ENCODE measurements around the gene CARS1.

CARS1 gene

GRCh38 chr11:3058753-3059664, 1.8 kb upstream of the CARS1 start:
- no peak for DNase-seq

GRCh38 chr11:3056296-3057068, 741 bp downstream of the CARS1 start:
- DNase-seq: peak in 1 of 5 donors; percentile 30

GRCh38 chr11:3055891-3056290, 1.3 kb downstream of the CARS1 start:
- no peak for DNase-seq

- DNase-seq: no peak
These were observed 4.7 kb downstream of the CARS1 start for GRCh38 chr11:3052567-3052966.

GRCh38 chr11:3052109-3052479, 5.1 kb downstream of the CARS1 start:
- no peak for DNase-seq

GRCh38 chr11:3051196-3052108, 5.8 kb downstream of the CARS1 start:
- DNase-seq: no peak

GRCh38 chr11:3050386-3051195, 6.6 kb downstream of the CARS1 start:
- DNase-seq: no peak

GRCh38 chr11:3049430-3050243, 7.6 kb downstream of the CARS1 start:
- peak; percentile 50 to 87 (median 66) for DNase-seq

- no peak for DNase-seq
These were observed 9.6 kb downstream of the CARS1 start for GRCh38 chr11:3047637-3048036.

GRCh38 chr11:3046641-3047040, 10.6 kb downstream of the CARS1 start:
- no peak for DNase-seq

GRCh38 chr11:3046190-3046589, 11.0 kb downstream of the CARS1 start:
- no peak for DNase-seq

- no peak for DNase-seq
These were observed 12.3 kb downstream of the CARS1 start for GRCh38 chr11:3044915-3045314.

GRCh38 chr11:3044004-3044403, 13.2 kb downstream of the CARS1 start:
- no peak for DNase-seq

GRCh38 chr11:3043315-3043871, 13.8 kb downstream of the CARS1 start:
- DNase-seq: no peak

- no peak for DNase-seq
These were observed 14.5 kb downstream of the CARS1 start for GRCh38 chr11:3042496-3043314.

GRCh38 chr11:3041699-3042441, 15.4 kb downstream of the CARS1 start:
- DNase-seq: no peak

- no peak for DNase-seq
These were observed 16.3 kb downstream of the CARS1 start for GRCh38 chr11:3040881-3041280.

GRCh38 chr11:3037945-3038271, 19.3 kb downstream of the CARS1 start:
- DNase-seq: no peak

Measured in T-helper 1 cell (primary cell).